22Rv1 (cell line): Measurements from ENCODE around the gene AGAP1.

Experiments used
- CTCF ChIP-seq: fragments of 450-650 bp; IDR thresholded peaks from 2 replicates; pipeline ENCODE4 v1.5.1; 2017; ENCODE audit warnings: mild to moderate bottlenecking
- ZFX ChIP-seq: fragments of 450-650 bp; IDR thresholded peaks from 2 replicates; pipeline ENCODE4 v1.6.1; 2017; ENCODE audit warnings: antibody characterized with exemption, borderline replicate concordance

GRCh38 chr2:235600406-235600805 is 106.6 kb downstream of the AGAP1 start:
- no peak for TF ChIP-seq CTCF
- no peak for TF ChIP-seq ZFX
